Left lobe of liver (tissue), 2 donors: ENCODE data around the gene KRTAP10-9. TPM values are rescaled to one million over a fixed set of nuclear protein-coding genes. Genes with fewer than 3 reads are reported as not detected.
A peak's percentile ranks its signal among the peaks of the same experiment; 100 is the strongest.
"Not testable (repeated sequence)": the region's sequence is repeated elsewhere in the genome, so short reads cannot be mapped to it uniquely, and the experiment has no call there.

Experiments used
- ATAC-seq: fragments of 200-7000 bp; cut with Tn5 transposase; one replicate; pipeline ENCODE4 v1.9.1; 2020; ENCODE audit warnings: mild to moderate bottlenecking, moderate library complexity
- DNase-seq: peaks from one replicate; pipeline ENCODE4 v3.0.0-alpha.2; 2020; ENCODE audit warnings: low spot score
- total RNA-seq: library from RNA; stranded (reverse); gene quantifications from one replicate; pipeline ENCODE4 v1.2.1, GENCODE V29; 2021
- donor health status: DM: no; HTN: no; CAD: no; lungs with moderate emphysema.
- donor health status: DM: no; HTN: yes; CAD: no.

The KRTAP10-9 gene
- total RNA-seq = not detected

- no peak for ATAC-seq
- DNase-seq = no peak
Observed at GRCh38 chr21:44626673-44627143, at the start of gene KRTAP10-9. KRTAP10-9 (plus strand) TSS chr21:44627093; CDS start chr21:44627172, 79 bp downstream.

GRCh38 chr21:44578371-44579055 is 48.4 kb upstream of the KRTAP10-9 start:
- no peak for DNase-seq

GRCh38 chr21:44579056-44579832 is 47.6 kb upstream of the KRTAP10-9 start:
- DNase-seq (no peak), ATAC-seq (no peak)

More at GRCh38 chr21:44578371-44579055, 48.4 kb upstream of the KRTAP10-9 start:
- no peak for ATAC-seq

GRCh38 chr21:44579833-44580144 is 47.1 kb upstream of the KRTAP10-9 start:
- ATAC-seq (no peak), DNase-seq (no peak)

- DNase-seq (peak; percentile 43), ATAC-seq (peak; percentile 47)
Observed at GRCh38 chr21:44580231-44580821, 46.6 kb upstream of the KRTAP10-9 start, which contains the start of gene KRTAP10-5. KRTAP10-5 (minus strand) TSS chr21:44580604; CDS start chr21:44580578, 26 bp downstream.

- ATAC-seq = no peak
- no peak for DNase-seq
Observed at GRCh38 chr21:44581158-44581557, 45.7 kb upstream of the KRTAP10-9 start.

- DNase-seq (no peak), ATAC-seq (no peak)
Observed at GRCh38 chr21:44582055-44582454, 44.8 kb upstream of the KRTAP10-9 start.

GRCh38 chr21:44583089-44583799 is 43.6 kb upstream of the KRTAP10-9 start:
- ATAC-seq (peak; percentile 86), DNase-seq (peak; percentile 49)

- DNase-seq (no peak), ATAC-seq (no peak)
Observed at GRCh38 chr21:44583800-44584147, 43.1 kb upstream of the KRTAP10-9 start.

- no peak for ATAC-seq
- DNase-seq = no peak
Observed at GRCh38 chr21:44585892-44586291, 41.0 kb upstream of the KRTAP10-9 start.

- DNase-seq (no peak), ATAC-seq (no peak)
Observed at GRCh38 chr21:44589094-44589493, 37.8 kb upstream of the KRTAP10-9 start.

- DNase-seq (peak; percentile 41), ATAC-seq (no peak)
Observed at GRCh38 chr21:44589586-44590305, 37.1 kb upstream of the KRTAP10-9 start.

- ATAC-seq = no peak
- DNase-seq = peak; percentile 39
Observed at GRCh38 chr21:44590311-44590721, 36.6 kb upstream of the KRTAP10-9 start.

- DNase-seq (peak; percentile 51), ATAC-seq (peak; percentile 36)
Observed at GRCh38 chr21:44590897-44591800, 35.7 kb upstream of the KRTAP10-9 start.

- DNase-seq = not testable (repeated sequence)
- peak; percentile 4 for ATAC-seq
Observed at GRCh38 chr21:44591801-44592130, 35.1 kb upstream of the KRTAP10-9 start.

GRCh38 chr21:44592446-44593311 is 34.2 kb upstream of the KRTAP10-9 start, which contains the start of gene KRTAP10-6:
KRTAP10-6 (minus strand) TSS chr21:44592505; CDS start chr21:44592484, 21 bp downstream.
- peak; percentile 60 for DNase-seq
- peak; percentile 56 for ATAC-seq

- DNase-seq (peak; percentile 96), ATAC-seq (peak; percentile 76)
Observed at GRCh38 chr21:44593598-44594405, 33.1 kb upstream of the KRTAP10-9 start.
